Measurements from ENCODE around the gene LDLRAD3. TPM values are rescaled to one million over a fixed set of nuclear protein-coding genes. Genes with fewer than 3 reads are reported as not detected.
"Not testable (repeated sequence)": the region's sequence is repeated elsewhere in the genome, so short reads cannot be mapped to it uniquely, and the experiment has no call there.

LDLRAD3 gene
- total and polyA plus RNA-seq, 10 donors = 1.5 to 9.6 (median 8.1) TPM

- Histone ChIP-seq H3K36me3 (no peaks in the 10 kb centered on the region), H3K27me3 (replicated peaks in 1 of 7) (peaks cover 0 to 6% (median 0%) of the 10 kb centered on the region in 7 donors), H3K27ac (no peak overlapping the region), H3K9me3 (no peaks in the 10 kb centered on the region), H3K4me1 (peaks cover 0 to 22% (median 2%) of the 10 kb centered on the region in 6 donors), H3K4me3 (no peak overlapping the region)
- intact Hi-C loops (cut with DNase I; ENCODE audit: low total_unique reads) = loop anchor here (10.0 kb wide), 1 partner anchor 65 kb away; no protein-coding TSS in a partner anchor
- no peak for TF ChIP-seq POLR2AphosphoS5 (IDR thresholded peaks at IDR 0.05)
- no peak for TF ChIP-seq POLR2A (IDR thresholded peaks at IDR 0.05)
- TF ChIP-seq CTCF (IDR thresholded peaks at IDR 0.05 in 8 of 11, conservative IDR thresholded peaks at IDR 0.05 in 3 of 11) = no peak
- no peak for DNase-seq
- WGBS, 5 donors = 61 to 79% (median 66%) methylated on average over 3 of the region's 3 CpGs
Observed at GRCh38 chr11:35909511-35910265, 34.2 kb upstream of the LDLRAD3 start.

GRCh38 chr11:35911013-35911412 lies 32.8 kb upstream of the LDLRAD3 start:
- Histone ChIP-seq H3K36me3 (no peaks in the 10 kb centered on the region), H3K4me3 (no peak overlapping the region), H3K4me1 (peaks cover 0 to 15% (median 0%) of the 10 kb centered on the region in 6 donors), H3K27ac (peak overlapping the region in 1 of 8 donors; percentile 4), H3K9me3 (no peaks in the 10 kb centered on the region), H3K27me3 (replicated peaks in 1 of 7) (peaks cover 0 to 6% (median 0%) of the 10 kb centered on the region in 7 donors)
- 69 to 89% (median 81%) methylated on average over 5 to 6 of the region's 6 CpGs for WGBS, 5 donors
- intact Hi-C loops (cut with DNase I; ENCODE audit: low total_unique reads) = loop anchor here (10.0 kb wide), 1 partner anchor 64 kb away; no protein-coding TSS in a partner anchor
- TF ChIP-seq CTCF (IDR thresholded peaks at IDR 0.05 in 8 of 11, conservative IDR thresholded peaks at IDR 0.05 in 3 of 11) (no peak), POLR2A (IDR thresholded peaks at IDR 0.05) (no peak), POLR2AphosphoS5 (IDR thresholded peaks at IDR 0.05) (no peak)
- DNase-seq = no peak

- WGBS, 5 donors = 31 to 59% (median 43%) methylated on average over 1 of the region's 1 CpG
- intact Hi-C loops (cut with DNase I; ENCODE audit: low total_unique reads) = loop anchor here (10.0 kb wide), 1 partner anchor 63 kb away; no protein-coding TSS in a partner anchor
- Histone ChIP-seq H3K4me3 (no peak overlapping the region), H3K9me3 (no peaks in the 10 kb centered on the region), H3K27ac (peak overlapping the region in 1 of 8 donors; percentile 4), H3K27me3 (replicated peaks in 1 of 7) (peaks cover 0 to 6% (median 0%) of the 10 kb centered on the region in 7 donors), H3K4me1 (peaks cover 0 to 15% (median 0%) of the 10 kb centered on the region in 6 donors), H3K36me3 (no peaks in the 10 kb centered on the region)
- DNase-seq = no peak
- TF ChIP-seq CTCF (IDR thresholded peaks at IDR 0.05 in 8 of 11, conservative IDR thresholded peaks at IDR 0.05 in 3 of 11) (no peak), POLR2A (IDR thresholded peaks at IDR 0.05) (no peak), POLR2AphosphoS5 (IDR thresholded peaks at IDR 0.05) (no peak)
Observed at GRCh38 chr11:35911616-35912165, 32.2 kb upstream of the LDLRAD3 start.

- H3K9me3 ChIP-seq; DNase-seq; H3K4me3 ChIP-seq; H3K27me3 ChIP-seq (replicated peaks in 1 of 7); H3K27ac ChIP-seq; H3K36me3 ChIP-seq: not testable (repeated sequence)
- 81 to 94% (median 88%) methylated on average over 7 of the region's 7 CpGs for WGBS, 5 donors
- intact Hi-C loops (cut with DNase I; ENCODE audit: low total_unique reads) = loop anchor here (10.0 kb wide), 1 partner anchor 62 kb away; no protein-coding TSS in a partner anchor
- peaks cover 0 to 14% (median 0%) of the 10 kb centered on the region in 6 donors for H3K4me1 ChIP-seq
Observed at GRCh38 chr11:35912436-35912835, 31.4 kb upstream of the LDLRAD3 start.

All from spleen (tissue), 11 donors.